GM19035 (cell line): ENCODE measurements around the gene ZBTB12.
"Not testable (repeated sequence)": the region's sequence is repeated elsewhere in the genome, so short reads cannot be mapped to it uniquely, and the experiment has no call there.

Experiments
- ATAC-seq: cut with Tn5 transposase; IDR thresholded peaks from one replicate; pipeline ENCODE4 v1.9.1; 2021; ENCODE audit not compliant: unreplicated experiment

The ZBTB12 gene

DNA sequence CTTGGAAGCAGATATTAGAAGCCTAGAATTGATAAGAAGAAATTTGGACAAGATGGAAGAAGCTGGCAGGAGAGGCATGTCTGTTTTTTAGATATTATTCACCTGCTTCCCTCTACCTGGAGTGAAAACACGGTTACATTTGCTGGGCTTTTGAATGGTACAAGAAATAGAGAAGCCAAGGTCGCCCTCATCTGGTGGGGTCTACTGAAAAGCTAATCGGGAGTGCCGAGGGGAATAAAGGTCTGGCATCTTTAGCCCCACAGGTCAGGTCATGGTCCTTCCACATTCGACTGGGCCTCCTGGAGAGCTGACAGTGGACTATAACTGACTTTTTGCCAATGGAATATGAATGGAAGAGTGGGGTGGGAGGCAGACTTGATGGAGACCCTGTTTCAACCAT is 21.1 kb upstream of the ZBTB12 start:
- no peak for ATAC-seq

DNA sequence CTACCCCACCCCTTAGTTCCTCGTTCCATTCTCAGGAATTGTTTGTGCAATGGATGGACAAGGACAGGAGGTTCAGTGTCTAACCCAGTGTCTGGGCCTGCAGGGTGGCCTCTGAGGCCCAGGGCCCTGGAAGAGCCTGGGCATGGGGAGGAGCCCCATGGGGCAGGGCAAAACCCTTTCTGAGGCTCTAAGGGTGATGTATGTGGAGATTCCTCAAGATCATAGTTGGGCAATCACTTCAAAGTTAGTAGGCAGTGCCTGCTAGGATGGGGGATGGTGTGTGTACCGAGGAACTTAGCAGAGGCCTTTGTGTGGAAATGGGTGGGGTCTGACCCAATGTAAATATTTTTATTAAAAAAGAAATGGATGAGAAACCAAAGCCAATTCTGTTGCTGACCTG is 18.9 kb upstream of the ZBTB12 start:
- ATAC-seq, result no peak

DNA sequence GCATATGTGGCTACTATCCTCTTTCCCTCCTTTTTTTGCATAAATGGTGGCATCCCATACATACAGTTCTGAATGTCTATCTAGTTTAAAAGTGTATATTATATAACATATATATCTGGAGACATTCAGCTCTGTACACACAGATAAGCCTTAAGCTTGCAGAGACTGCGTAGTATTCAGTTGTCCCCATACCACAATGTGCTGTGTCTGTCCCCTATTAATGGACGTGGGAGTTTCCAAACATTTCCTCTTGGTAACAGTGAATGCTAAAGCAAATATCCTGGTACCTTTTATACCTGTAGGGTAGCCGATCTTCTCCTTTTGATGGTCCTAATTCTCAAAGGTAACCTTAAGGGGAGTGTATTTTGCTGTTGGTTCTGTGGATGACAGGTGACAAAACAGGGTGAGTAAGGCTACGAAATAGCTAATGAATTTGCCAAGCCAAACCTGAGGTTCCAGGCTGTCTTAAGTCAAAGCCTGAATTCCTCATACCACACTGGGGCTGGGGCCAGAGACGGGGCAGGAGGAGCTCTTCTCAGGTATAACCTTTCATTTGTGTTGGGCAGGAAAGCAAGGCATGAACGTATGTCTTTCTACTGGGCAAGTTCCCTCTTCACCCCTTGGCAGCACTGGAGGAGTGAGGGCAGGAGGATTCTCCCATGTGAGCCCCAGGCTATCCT is 17.9 kb upstream of the ZBTB12 start:
- ATAC-seq, result no peak

DNA sequence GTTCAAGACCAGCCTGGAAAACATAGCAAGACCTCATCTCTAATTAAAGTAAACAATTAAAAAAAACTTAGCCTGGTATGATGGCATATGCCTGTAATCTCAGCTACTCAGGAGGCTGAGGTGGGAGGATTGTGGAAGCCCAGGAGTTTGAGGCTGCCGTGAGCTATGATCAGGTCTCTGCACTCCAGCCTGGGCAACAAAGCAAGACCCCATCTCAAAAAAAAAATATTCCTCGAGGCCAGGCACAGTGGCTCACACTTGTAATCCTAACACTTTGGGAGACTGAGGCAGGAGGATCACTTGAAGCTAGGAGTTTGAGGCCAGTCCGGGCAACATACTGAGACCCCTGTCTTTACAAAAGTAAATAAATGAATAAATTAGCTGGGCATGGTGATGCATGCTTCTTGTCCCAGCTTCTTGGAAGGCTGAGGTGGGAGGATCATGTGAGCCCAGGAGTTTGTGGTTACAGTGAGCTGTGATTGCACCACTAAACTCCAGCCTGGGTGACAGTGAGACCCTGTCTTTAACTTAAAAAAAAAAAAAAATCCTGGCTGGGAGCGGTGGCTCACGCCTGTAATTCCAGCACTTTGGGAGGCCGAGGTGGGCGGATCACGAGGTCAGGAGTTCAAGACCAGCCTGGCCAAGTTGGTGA is 16.3 kb upstream of the ZBTB12 start:
- no peak for ATAC-seq

DNA sequence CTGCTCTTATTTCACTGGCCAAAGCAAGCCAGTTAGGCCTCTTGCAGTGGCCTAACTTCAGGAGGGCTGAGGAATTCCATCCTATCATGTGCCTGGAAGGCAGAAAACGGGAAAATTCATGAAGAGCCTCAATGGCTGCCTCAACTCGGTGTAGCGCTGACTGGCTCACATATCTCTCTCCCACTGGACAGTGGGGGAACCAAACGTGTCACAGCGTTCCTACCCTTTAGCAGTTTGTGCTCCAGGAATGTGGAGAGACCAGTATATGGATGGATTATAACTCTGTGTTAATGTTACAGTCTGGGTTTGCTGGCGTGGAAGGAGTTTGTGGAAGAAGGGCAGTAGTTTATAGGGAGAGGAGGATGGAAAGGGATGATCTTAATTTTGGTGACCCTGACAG is 13.9 kb upstream of the ZBTB12 start:
- no peak for ATAC-seq

DNA sequence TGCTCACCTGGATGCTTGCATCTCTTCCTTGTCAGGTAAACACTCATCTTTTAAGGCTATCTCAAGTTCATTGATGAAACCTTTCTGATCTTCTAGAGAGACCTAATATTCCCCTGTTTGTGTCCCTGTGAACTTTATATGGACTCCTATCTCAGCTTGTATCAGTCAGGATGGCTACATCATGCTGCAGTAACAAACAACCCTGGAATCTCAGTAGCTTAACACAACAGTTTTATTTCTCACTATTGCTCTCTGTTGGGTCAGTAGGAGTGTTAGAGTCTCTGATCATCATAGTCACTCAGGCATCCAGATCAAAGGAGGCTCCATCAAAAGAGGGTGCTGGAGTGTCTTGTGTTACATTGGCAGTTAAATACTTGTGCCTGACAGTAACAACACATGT is 13.5 kb upstream of the ZBTB12 start:
- ATAC-seq, result no peak

DNA sequence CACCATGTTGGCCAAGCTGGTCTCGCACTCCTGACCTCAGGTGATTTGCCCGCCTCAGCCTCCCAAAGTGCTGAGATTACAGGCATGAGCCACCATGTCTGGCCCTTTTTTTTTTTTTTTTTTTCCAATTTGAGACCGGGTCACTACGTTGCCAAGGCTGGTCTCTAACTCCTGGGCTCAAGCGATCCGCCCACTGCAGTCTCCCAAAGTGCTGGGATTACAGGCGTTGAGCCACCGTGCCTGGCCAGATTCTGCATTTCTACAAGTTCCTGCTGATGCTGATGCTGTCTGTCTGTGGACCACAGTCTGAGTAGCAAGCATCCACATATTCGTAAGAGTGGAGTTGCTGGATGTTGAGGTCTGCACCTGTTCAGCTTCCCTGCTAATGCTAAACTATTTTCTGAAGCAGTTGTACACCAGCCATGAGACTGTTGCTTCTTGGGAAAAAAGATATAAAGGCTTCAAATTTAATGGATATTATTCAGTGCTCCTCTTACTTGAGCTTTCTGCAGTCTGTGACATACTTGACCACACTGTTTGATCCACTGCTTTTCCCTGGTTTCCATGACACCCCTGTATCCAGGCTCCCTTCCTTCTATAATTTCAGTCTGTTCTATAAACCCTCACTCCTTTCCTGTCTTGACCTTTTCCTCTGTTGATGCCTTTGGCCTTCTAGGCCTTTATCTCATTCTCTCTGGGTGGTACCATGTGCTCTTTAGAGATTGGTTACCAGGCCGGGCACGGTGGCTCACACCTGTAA is 10.1 kb upstream of the ZBTB12 start:
- ATAC-seq, result no peak

DNA sequence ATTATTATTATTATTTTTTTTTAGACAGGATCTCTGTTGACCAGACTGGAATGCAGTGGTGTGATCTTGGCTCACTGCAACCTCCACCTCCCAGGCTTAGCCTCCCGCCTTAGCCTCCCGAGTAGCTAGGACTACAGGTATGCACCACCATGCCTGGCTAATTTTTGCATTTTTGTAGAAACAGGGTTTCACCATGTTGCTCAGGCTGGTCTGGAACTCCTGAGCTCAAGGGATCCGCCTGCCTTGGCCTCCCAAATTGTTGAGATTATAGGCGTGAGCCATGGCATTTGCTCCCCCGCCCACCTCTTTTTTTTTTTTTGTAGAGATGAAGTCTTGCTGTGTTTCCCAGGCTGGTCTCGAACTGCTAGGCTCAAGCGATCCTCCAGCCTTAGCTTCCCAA is 7.4 kb upstream of the ZBTB12 start:
- not testable (repeated sequence) for ATAC-seq

DNA sequence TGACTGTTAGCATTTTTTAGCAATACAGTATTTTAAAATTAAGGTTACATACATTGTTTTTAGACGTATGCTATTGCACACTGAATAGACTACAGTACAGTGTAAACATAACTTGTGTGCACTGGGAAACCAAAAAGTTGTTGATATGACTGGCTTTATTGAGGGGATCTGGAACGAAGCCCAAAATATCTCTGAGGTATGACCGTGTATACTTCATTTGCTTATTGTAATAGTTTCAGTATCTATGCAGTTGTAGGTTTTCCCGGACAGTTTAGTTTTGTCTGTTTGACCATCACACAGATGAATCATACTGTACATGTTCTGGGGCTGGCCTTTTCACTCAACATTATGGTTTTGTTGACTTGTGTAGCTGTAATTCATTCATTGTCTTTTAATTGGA is 6.9 kb upstream of the ZBTB12 start:
- ATAC-seq, result peak; percentile 89

DNA sequence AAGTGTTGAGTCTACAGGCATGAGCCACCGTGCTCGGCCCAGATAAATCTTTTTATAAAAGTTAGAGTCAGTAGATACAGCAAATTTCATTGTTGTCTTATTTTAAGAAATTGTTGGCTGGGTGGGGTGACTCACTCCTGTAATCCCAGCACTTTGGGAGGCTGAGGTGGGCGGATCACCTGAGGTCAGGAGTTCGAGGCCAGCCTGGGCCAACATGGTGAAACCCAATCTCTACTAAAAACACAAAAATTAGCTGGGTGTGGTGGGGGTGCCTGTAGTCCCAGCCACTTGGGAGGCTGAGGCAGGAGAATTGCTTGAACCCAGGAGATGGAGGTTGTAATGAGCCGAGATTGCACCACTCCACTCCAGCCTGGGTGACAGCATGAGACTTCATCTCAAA is 6.4 kb upstream of the ZBTB12 start:
- not testable (repeated sequence) for ATAC-seq

DNA sequence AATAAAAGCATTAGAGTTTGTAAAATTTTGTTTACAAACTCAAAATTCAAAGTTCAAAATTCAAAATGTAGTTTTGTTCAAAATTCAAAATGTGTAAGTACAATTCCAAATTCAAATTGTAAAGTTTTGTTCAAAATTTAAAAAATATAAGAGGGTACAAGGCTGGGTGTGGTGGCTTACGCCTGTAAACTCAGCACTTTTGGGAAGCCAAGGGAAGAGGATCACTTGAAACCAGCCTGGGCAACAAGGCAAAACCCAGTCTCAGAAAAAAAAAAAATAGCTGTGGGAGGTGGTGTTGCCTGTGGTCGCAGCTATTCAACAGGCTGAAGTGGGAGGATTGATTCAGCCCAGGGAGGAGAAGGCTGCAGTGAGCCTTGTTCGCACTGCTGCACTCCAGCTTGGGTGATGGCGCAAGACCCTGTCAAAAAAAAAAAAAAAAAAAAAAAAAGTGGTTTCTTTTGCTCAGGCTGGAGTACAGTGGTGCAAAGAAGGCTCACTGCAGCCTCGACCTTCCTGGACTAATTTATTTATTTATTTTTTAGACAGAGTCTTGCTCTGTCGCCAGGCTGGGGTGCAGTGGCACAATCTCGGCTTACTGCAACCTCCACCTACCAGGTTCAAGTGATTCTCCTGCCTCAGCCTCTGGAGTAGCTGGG is 5.4 kb upstream of the ZBTB12 start:
- no peak for ATAC-seq

DNA sequence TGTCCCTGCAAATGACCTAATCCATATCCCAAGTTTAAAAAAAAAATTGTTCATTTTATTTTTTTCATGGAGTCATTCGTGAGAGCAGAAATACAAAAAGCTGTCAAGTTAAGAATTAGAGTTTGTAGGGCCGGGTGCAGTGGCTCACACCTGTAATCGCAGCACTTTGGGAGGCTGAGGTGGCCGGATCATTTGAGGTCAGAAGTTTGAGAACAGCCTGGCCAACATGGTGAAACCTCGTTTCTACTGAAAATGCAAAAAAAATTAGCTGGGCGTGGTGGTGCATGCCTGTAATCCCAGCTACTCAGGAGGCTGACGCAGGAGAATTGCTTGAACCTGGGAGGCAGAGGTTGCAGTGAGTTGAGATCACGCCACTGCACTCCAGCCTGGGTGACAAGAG is 4.8 kb upstream of the ZBTB12 start:
- not testable (repeated sequence) for ATAC-seq

DNA sequence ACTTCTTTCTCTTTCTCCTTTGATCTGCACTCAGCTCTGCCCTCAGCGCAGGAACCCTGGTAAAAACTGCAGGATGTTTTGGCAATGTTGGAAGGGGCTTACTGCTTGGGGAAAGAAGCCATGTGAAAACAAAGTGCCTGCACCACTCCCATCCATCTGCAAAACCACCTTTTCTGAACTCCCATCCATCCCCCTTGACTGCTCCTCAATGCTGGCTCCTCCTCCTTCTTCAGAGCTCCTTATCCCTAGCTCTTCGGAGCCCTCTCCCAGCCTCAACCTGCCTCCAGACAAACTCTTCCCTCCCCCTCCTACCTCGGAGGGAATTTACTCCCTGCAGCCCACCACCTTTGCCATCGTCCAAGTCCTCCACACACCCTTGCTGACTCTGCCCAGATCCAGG is 4.2 kb upstream of the ZBTB12 start:
- no peak for ATAC-seq

DNA sequence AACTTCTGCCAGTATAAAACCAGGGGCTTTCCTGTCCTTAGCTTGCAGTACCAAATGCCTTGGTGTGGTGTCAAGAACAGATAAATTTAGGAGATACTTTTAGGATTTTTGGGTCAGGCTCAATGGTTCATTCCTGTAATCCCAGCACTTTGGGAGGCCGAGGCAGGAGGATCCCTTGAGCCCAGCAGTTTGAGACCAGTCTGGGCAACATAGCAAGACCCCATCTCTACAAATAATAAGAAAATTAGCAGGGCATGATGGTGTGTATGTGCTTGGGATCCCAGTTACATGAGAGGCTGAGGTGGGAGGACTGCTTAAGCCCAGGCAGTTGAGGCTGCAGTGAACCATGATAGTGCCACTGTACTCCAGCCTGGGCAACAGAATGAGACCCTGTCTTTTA is 3.2 kb upstream of the ZBTB12 start:
- no peak for ATAC-seq

DNA sequence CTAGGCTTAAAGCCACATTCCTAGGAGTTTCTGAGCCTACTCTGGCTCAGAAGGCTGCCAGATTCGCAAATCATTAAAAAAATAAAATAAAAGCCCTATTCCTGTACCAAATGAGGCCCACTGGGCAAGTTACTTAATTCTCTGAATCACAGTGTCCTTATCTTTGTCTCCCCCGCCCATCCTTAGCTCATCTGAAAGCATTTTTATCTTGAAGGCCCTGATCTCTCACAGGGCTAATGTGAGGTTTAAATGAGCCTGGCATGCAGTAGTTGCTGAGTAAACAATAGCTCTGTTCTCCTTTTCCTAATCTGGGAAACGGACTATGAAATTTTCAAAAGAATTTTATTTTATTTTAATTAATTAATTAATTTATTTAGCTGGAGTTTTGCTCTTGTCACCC is 2.1 kb upstream of the ZBTB12 start:
- ATAC-seq, result no peak

DNA sequence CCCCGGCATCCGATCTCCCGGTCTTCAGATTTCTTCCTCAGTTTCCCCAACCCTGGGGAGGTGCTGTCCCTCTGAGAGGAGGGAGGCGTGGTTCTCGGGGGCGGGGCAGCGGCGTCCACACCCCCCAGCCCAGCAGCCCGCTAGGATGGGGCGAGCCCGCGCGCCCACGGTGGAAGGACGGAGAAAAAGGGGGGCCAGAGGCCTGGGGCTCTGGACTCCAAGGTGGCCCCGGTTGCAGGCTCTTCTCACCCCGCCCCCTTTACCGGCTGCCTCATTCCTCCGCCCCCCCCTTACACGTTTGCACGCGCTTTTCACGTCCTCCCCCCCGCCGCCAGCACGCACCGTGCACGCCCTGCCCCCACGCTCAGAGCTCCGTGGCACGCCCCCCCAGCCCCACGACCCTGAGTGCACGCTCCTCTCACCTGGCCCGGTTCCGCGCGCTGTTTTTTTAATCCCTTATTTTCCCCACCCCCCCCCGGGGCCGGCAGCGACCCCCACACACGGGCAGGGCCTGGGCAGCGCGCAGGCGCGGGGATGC is 402 bp downstream of the ZBTB12 start:
- ATAC-seq, result no peak

DNA sequence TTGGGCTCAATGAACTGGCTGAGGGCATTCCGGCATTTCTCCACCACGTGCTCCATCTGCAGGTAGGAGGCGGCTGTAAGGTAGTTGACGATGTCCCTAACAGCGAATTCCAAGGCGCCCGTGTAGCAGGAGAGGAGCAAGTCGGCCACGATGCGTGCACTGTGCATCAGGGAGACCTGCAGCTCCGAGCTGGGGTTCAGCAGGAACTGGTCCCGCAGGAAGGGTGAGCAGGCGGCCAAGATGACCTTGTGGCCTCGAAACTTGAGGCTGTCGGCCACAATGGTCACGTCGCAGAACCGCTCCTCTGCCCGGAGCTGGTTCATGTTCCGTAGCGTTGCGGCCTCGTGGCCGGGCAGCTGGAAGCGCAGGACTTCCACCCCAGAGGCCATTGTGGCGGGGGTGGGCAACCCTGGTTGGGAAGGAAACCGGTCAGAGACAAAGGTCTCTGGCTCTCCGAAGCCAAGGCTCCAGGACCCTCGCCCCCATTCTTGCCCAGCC is 920 bp downstream of the ZBTB12 start:
- no peak for ATAC-seq

DNA sequence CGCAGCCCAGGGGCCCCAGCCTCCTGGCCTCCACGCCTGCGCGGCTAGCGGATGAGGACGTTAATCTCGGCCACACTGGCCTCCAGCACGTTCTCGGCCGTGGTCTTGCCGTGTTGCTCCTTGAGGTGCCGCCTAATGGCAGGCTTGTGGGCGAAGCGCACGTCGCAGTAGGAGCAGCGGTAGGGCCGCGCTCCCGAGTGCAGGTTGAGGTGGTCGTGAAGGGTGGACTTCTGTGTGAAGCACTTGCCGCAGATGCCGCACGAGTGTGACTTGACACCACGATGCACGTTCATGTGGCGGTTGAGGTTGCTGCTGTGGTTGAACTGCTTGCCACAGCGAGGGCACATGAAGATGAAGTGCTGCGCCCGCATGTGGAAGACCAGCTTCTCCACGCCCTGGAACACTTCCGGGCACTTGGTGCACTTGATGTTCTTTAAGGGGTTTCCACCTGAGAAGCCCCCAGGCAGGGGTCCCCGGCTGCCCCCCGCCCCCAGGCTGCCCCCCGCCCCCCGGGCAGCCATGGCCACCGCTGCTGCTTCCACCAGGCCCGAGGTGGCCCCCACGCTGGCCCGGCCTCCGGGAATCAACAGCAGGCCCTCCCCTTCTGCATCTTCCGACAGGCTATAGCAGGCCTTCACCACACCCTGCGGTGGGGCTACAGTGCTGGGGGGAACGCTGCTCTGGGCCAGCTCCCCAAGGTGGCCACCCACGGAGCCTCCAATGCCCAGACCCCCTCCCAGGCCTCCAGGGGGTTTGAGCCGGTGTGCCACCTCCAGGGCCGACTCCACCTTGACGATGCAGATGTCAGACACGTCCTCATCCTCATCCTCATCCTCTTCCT is 1.8 kb downstream of the ZBTB12 start:
- ATAC-seq, result no peak

DNA sequence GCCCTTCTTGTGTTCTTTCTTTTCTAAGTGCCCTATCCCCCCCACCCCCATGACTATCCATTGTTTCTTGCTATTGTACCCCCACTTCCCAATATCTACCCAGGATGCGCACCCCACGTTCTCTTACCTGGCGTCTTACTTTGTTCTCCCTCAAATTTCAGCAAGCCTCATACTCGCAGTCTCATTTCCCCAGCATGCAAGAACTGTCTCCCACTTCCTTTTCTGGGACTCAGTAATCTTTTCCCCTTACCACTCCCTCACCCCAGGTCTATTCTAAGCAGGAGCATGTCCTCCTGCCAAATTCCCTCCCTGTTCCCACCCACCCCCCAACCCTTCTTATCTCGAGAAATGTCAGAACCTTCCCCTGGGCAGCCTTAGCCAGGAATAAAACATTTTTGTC is 2.7 kb downstream of the ZBTB12 start:
- ATAC-seq, result no peak

DNA sequence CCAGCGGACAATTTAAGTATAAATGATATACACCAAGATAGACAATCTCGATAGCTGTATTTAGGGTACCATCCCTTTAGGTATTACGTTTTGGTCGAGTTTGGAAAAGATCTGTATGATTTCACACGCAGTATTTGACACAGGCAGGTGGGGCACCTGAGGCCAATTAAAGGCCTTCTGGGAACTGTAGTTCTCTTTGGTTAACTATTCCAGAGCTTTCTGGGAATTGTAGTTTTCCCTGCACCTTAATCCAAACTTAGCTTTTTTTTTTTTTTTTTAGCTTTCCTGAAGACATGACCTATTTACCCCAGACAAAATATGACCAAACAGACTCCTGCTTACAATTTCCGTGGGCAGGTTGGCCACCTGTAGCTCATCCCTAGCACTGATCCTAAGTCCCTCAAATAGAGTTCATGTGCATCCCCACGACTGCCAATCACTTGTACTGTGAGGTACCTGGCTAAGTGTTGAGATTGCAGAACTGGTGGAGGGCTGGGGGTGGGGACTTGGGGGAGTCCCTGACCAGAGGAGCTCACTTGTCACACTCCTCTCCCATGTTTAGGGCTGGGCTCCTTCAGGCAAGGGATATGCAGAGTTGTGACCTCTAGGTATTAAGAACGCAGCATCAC is 3.4 kb downstream of the ZBTB12 start:
- no peak for ATAC-seq
